A549 (cell line): ENCODE measurements around the gene COL15A1. TPM values are rescaled to one million over a fixed set of nuclear protein-coding genes. Genes with fewer than 3 reads are reported as not detected.
A peak's percentile ranks its signal among the peaks of the same experiment; 100 is the strongest.

Experiments
- ATAC-seq, 2 experiments: fragments of 200-7000 bp in 1 of 2; fragments of >200 bp in 1 of 2; cut with Nextera tagmentation in 1 of 2; cut with Tn5 transposase in 1 of 2; 3 replicates each; pipeline versions ENCODE4 v1.8.0 to v1.9.1; 2018 to 2020; ENCODE audit warnings: mild to moderate bottlenecking in 1 of 2, moderate library complexity in 1 of 2
- CTCF ChIA-PET: fragments of 300-600 bp; sonication (Branson Sonifier 250); formaldehyde crosslinking; extraction: SDS; loops from one replicate; lab custom pipeline; 2021; ENCODE audit warnings: antibody characterized with exemption, inconsistent platforms; lab: Yijun Ruan, JAX
- POLR2A ChIA-PET: fragments of 350-600 bp; formaldehyde crosslinking; extraction: SDS; loops from one replicate; lab custom pipeline; 2021; ENCODE audit warnings: antibody characterized with exemption, inconsistent platforms; lab: Yijun Ruan, JAX
- DNase-seq, 2 experiments: peaks; one replicate each; pipeline versions ENCODE4 v3.0.0 to v3.0.0-alpha.2; 2011 to 2016; ENCODE audit warnings: low read depth in 1 of 2, low spot score in 1 of 2
- FAIRE-seq: peaks from 2 replicates; lab custom pipeline; 2011; peaks lifted over from hg19 to GRCh38; lab: Jason Lieb, UNC
- H3K27ac ChIP-seq, 2 experiments: fragments of >200 bp; sonication (Bioruptor Twin); formaldehyde crosslinking; 3 replicates each; pipeline ENCODE4 v1.5.1; 2016 to 2017
- H3K4me1 ChIP-seq: fragments of >200 bp; sonication (Bioruptor Twin); formaldehyde crosslinking; 3 replicates; pipeline ENCODE4 v1.6.1; 2016
- H3K4me2 ChIP-seq: fragments of >200 bp; sonication (Bioruptor Twin); formaldehyde crosslinking; 3 replicates; pipeline ENCODE4 v1.6.1; 2016
- H3K4me3 ChIP-seq: fragments of >200 bp; sonication (Bioruptor Twin); formaldehyde crosslinking; 3 replicates; pipeline ENCODE4 v1.5.1; 2016
- H3K9me3 ChIP-seq: fragments of >200 bp; sonication (Bioruptor Twin); formaldehyde crosslinking; 3 replicates; pipeline ENCODE4 v1.6.1; 2016
- BHLHE40 ChIP-seq: IDR thresholded peaks from 2 replicates; pipeline ENCODE4 v1.6.1; 2012; ENCODE audit warnings: low read depth, low read length, inconsistent platforms
- CBX2 ChIP-seq: fragments of 200-600 bp; sonication (generic); IDR thresholded peaks from 2 replicates; pipeline ENCODE4 v1.6.1; 2016; ENCODE audit warnings: low read depth, mild to moderate bottlenecking, borderline replicate concordance
- CBX8 ChIP-seq: fragments of 200-600 bp; sonication (generic); IDR thresholded peaks from 2 replicates; pipeline ENCODE4 v1.6.1; 2016
- CEBPB ChIP-seq, 2 experiments: fragments of >200 bp in 1 of 2; sonication (Bioruptor Twin) in 1 of 2; formaldehyde crosslinking in 1 of 2; IDR thresholded peaks; 2 replicates each; pipeline ENCODE4 v1.6.1; 2012 to 2016
- CHD2 ChIP-seq: fragments of 150-350 bp; IDR thresholded peaks from 2 replicates; pipeline ENCODE4 v1.6.1; 2014; ENCODE audit warnings: low read length; ENCODE audit not compliant: partially characterized antibody
- EHMT2 ChIP-seq: fragments of 200-600 bp; sonication (generic); IDR thresholded peaks from 2 replicates; pipeline ENCODE4 v1.6.1; 2016; ENCODE audit warnings: antibody characterized with exemption, low read depth, mild to moderate bottlenecking, moderate library complexity
- FOSL2 ChIP-seq, 2 experiments: fragments of 450-650 bp in 1 of 2; fragments of >200 bp in 1 of 2; sonication (Bioruptor Twin) in 1 of 2; formaldehyde crosslinking; IDR thresholded peaks; 2 replicates each; pipeline versions ENCODE4 v1.5.0 to v1.6.1; 2016 to 2020; ENCODE audit warnings: mild to moderate bottlenecking in 1 of 2, moderate library complexity in 1 of 2
- FOXS1 ChIP-seq: fragments of 250-450 bp; sonication (Bioruptor Pico); IDR thresholded peaks from 2 replicates; pipeline ENCODE4 v1.5.0; 2020; ENCODE audit warnings: mild to moderate bottlenecking, moderate library complexity
- HOXA7 ChIP-seq: fragments of 250-450 bp; sonication (Bioruptor Pico); IDR thresholded peaks from 2 replicates; pipeline ENCODE4 v1.5.0; 2020; ENCODE audit warnings: mild to moderate bottlenecking, moderate library complexity
- HOXB13 ChIP-seq: fragments of 250-450 bp; sonication (Bioruptor Pico); IDR thresholded peaks from 2 replicates; pipeline ENCODE4 v1.5.0; 2020; ENCODE audit warnings: low read depth, mild to moderate bottlenecking, moderate library complexity
- HOXB5 ChIP-seq: fragments of 250-450 bp; sonication (Bioruptor Pico); IDR thresholded peaks from 2 replicates; pipeline ENCODE4 v1.5.0; 2020; ENCODE audit warnings: mild to moderate bottlenecking, moderate library complexity
- JUNB ChIP-seq: fragments of >200 bp; sonication (Bioruptor Twin); formaldehyde crosslinking; IDR thresholded peaks from 2 replicates; pipeline ENCODE4 v1.6.1; 2016
- KDM5A ChIP-seq: fragments of 200-600 bp; sonication (generic); IDR thresholded peaks from 2 replicates; pipeline ENCODE4 v1.6.1; 2016; ENCODE audit warnings: antibody characterized with exemption, mild to moderate bottlenecking
- MYC ChIP-seq: IDR thresholded peaks from 2 replicates; pipeline ENCODE4 v1.6.1; 2012; ENCODE audit warnings: mild to moderate bottlenecking, inconsistent platforms, low read length, improper control_type of control experiment, borderline replicate concordance
- NFE2L2 ChIP-seq: fragments of 150-350 bp; conservative IDR thresholded peaks from 2 replicates; pipeline ENCODE4 v1.6.1; 2014; ENCODE audit warnings: low read length
- NPAS2 ChIP-seq: fragments of 250-450 bp; sonication (Bioruptor Pico); IDR thresholded peaks from 2 replicates; pipeline ENCODE4 v1.8.0; 2022; ENCODE audit warnings: mild to moderate bottlenecking, moderate library complexity, borderline replicate concordance
- POLR2A ChIP-seq: IDR thresholded peaks from 2 replicates; pipeline ENCODE4 v1.6.1; 2012; ENCODE audit warnings: mild to moderate bottlenecking, low read length
- POLR2AphosphoS2 ChIP-seq: conservative IDR thresholded peaks from 2 replicates; pipeline ENCODE4 v1.6.1; 2012; ENCODE audit warnings: low read length, improper control_type of control experiment, inconsistent platforms
- RCOR1 ChIP-seq: fragments of 150-350 bp; IDR thresholded peaks from 2 replicates; pipeline ENCODE4 v1.6.1; 2014; ENCODE audit warnings: antibody characterized with exemption, low read length, low read depth
- RNF2 ChIP-seq: fragments of 200-600 bp; sonication (generic); IDR thresholded peaks from 2 replicates; pipeline ENCODE4 v1.6.1; 2016; ENCODE audit warnings: low read depth, mild to moderate bottlenecking, antibody characterized with exemption, moderate library complexity, borderline replicate concordance
- SMC3 ChIP-seq: fragments of >200 bp; sonication (Bioruptor Twin); formaldehyde crosslinking; IDR thresholded peaks from 3 replicates; pipeline ENCODE4 v1.6.1; 2018; ENCODE audit warnings: inconsistent platforms
- SREBF2 ChIP-seq: fragments of 450-650 bp; IDR thresholded peaks from 2 replicates; pipeline ENCODE4 v1.6.1; 2014; ENCODE audit warnings: mild to moderate bottlenecking, moderate library complexity
- ZNF302 ChIP-seq: fragments of 250-450 bp; sonication (Bioruptor Pico); IDR thresholded peaks from 2 replicates; pipeline ENCODE4 v1.9.0; 2021; ENCODE audit warnings: inconsistent platforms, mild to moderate bottlenecking, moderate library complexity
- ZSCAN20 ChIP-seq: fragments of 250-450 bp; sonication (Bioruptor Pico); IDR thresholded peaks from 2 replicates; pipeline ENCODE4 v1.8.0; 2022; ENCODE audit warnings: mild to moderate bottlenecking, moderate library complexity
- WGBS: methylation state at CpG from one replicate; pipeline ENCODE4 v1.1.6; 2017; ENCODE audit errors: missing lambda C conversion rate; 5-methylcytosine and 5-hydroxymethylcytosine counted together
- polyA plus RNA-seq, 4 experiments: library from polyadenylated mRNA; depleted of rRNA in 3 of 4; stranded (reverse); fragments of >200 nt; fragmentation: RNase III in 1 of 4; extraction: RNeasy Plus Mini Kit Qiagen cat#74134 plus additional on column Dnase treatment in 1 of 4; gene quantifications; 2 replicates in 3 of 4; 3 replicates in 1 of 4; pipeline ENCODE4 v1.2.3, GENCODE V29; 2011 to 2017
- TF ChIP-seq, protein P1 (sequence below): fragments of 200-600 bp; sonication (generic); IDR thresholded peaks from 2 replicates; pipeline ENCODE4 v1.6.1; 2016; ENCODE audit warnings: antibody characterized with exemption, mild to moderate bottlenecking, moderate library complexity
- TF ChIP-seq, protein P2 (sequence below): IDR thresholded peaks from 2 replicates; pipeline ENCODE4 v1.6.1; 2012; ENCODE audit warnings: low read depth, borderline replicate concordance
- TF ChIP-seq, protein P3 (sequence below): fragments of 450-650 bp; IDR thresholded peaks from 2 replicates; pipeline ENCODE4 v1.6.1; 2014; ENCODE audit warnings: antibody characterized with exemption

Gene COL15A1
- polyA plus RNA-seq, 2 of the 4 experiments (the other 2 are of a cell fraction), result 0.09 to 0.12 TPM

DNA sequence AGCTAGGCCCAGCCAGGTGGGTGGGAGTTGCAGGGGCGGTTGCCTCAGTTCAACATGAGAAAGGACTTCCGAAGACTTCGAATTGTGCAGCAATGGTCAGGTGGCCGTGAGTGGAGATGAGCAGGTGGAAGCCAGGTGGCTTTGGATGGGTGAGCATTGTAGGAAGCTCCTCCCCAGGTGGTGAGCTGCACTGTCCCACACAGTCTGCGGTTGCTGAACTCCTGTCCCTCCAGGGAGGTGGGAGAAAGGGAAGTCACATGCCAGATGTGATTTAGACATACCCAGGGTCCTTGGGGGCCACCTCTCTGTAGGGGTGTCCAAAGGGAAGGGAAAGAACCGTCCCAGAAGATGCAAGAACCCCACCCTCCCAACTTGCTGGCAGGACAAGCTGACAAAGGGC is 30.4 kb downstream of the COL15A1 start:
- ChIA-PET CTCF (interaction anchor here (0.9 to 8.3 kb wide), 19 partner anchors 9 to 190 kb away, joined by 3 to 125 read pairs (median 4); no protein-coding TSS in a partner anchor), POLR2A (no interaction called here)
- H3K4me1 ChIP-seq, result peaks cover 4% of the 10 kb centered on the region; the same call in 1 of the 3 replicates
- no peak for FAIRE-seq
- TF ChIP-seq CEBPB (IDR thresholded peaks at IDR 0.05) (no peak), KDM5A (no peak), ZSCAN20 (no peak), CHD2 (no peak), FOXS1 (CRISPR knock-in tag) (no peak), CBX8 (no peak), RCOR1 (no peak), HOXB13 (CRISPR knock-in tag) (no peak), BHLHE40 (no peak), SREBF2 (no peak), CBX2 (no peak), JUNB (no peak), RNF2 (no peak), EHMT2 (no peak), MYC (no peak), SMC3 (no peak), POLR2AphosphoS2 (no peak)
- TF ChIP-seq, protein P1, sequence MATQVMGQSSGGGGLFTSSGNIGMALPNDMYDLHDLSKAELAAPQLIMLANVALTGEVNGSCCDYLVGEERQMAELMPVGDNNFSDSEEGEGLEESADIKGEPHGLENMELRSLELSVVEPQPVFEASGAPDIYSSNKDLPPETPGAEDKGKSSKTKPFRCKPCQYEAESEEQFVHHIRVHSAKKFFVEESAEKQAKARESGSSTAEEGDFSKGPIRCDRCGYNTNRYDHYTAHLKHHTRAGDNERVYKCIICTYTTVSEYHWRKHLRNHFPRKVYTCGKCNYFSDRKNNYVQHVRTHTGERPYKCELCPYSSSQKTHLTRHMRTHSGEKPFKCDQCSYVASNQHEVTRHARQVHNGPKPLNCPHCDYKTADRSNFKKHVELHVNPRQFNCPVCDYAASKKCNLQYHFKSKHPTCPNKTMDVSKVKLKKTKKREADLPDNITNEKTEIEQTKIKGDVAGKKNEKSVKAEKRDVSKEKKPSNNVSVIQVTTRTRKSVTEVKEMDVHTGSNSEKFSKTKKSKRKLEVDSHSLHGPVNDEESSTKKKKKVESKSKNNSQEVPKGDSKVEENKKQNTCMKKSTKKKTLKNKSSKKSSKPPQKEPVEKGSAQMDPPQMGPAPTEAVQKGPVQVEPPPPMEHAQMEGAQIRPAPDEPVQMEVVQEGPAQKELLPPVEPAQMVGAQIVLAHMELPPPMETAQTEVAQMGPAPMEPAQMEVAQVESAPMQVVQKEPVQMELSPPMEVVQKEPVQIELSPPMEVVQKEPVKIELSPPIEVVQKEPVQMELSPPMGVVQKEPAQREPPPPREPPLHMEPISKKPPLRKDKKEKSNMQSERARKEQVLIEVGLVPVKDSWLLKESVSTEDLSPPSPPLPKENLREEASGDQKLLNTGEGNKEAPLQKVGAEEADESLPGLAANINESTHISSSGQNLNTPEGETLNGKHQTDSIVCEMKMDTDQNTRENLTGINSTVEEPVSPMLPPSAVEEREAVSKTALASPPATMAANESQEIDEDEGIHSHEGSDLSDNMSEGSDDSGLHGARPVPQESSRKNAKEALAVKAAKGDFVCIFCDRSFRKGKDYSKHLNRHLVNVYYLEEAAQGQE, result no peak
- TF ChIP-seq, protein P2, sequence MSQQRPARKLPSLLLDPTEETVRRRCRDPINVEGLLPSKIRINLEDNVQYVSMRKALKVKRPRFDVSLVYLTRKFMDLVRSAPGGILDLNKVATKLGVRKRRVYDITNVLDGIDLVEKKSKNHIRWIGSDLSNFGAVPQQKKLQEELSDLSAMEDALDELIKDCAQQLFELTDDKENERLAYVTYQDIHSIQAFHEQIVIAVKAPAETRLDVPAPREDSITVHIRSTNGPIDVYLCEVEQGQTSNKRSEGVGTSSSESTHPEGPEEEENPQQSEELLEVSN, result no peak
- TF ChIP-seq, protein P3, sequence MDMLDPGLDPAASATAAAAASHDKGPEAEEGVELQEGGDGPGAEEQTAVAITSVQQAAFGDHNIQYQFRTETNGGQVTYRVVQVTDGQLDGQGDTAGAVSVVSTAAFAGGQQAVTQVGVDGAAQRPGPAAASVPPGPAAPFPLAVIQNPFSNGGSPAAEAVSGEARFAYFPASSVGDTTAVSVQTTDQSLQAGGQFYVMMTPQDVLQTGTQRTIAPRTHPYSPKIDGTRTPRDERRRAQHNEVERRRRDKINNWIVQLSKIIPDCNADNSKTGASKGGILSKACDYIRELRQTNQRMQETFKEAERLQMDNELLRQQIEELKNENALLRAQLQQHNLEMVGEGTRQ, result no peak
- ATAC-seq, result no peak
- DNase-seq, result no peak
- H3K9me3 ChIP-seq, result no peaks in the 10 kb centered on the region
- H3K4me3 ChIP-seq, result no peak overlapping the region
- no peak overlapping the region for H3K27ac ChIP-seq
- H3K4me2 ChIP-seq, result no peak overlapping the region; the same call in 2 of the 3 replicates
- 64% methylated on average over 6 of the region's 6 CpGs for WGBS

DNA sequence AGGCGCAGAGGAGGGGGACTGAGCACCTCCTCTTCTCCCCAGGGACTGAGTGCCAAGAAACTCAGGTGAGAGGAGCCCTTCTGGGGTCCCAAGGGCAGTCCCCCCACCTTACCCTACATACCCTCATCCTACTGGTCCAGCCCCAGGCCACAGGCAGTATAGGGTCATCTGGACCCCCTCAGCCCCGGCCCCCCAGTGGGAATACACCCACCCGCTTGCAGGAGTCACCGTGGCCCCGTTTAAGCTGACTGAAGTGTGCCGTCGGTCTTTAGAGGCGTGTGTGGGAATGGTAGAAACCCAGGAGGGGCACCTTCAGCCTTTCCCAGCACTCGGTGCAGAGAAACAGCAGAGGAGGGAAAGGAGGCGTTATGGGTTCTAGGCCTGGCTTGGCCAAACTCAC is 30.8 kb downstream of the COL15A1 start:
- H3K4me2 ChIP-seq, result peak overlapping the region; percentile 92
- ChIA-PET CTCF (interaction anchor here (0.8 to 8.3 kb wide), 25 partner anchors 9 to 190 kb away, joined by 3 to 125 read pairs (median 4); partner anchors contain the start of gene TGFBR1), POLR2A (no interaction called here)
- TF ChIP-seq HOXB5 (CRISPR knock-in tag) (no peak), FOSL2 (IDR thresholded peaks at IDR 0.05) (no peak), FOSL2 (CRISPR knock-in tag; IDR thresholded peaks at IDR 0.05) (no peak), NPAS2 (CRISPR knock-in tag) (no peak), ZNF302 (no peak), NFE2L2 (no peak), RNF2 (no peak), CBX2 (no peak), ZSCAN20 (no peak), HOXA7 (CRISPR knock-in tag) (no peak), POLR2A (no peak)
- TF ChIP-seq, protein P1, result no peak
- FAIRE-seq, result no peak
- peak in 1 of 2 experiments; percentile 43; a peak in 3 of 6 replicates for ATAC-seq
- H3K4me1 ChIP-seq, result peaks cover 4% of the 10 kb centered on the region; the same call in 1 of the 3 replicates
- no peak for DNase-seq
- H3K4me3 ChIP-seq, result no peak overlapping the region
- H3K27ac ChIP-seq, result no peak overlapping the region
- no peaks in the 10 kb centered on the region for H3K9me3 ChIP-seq
- WGBS, result 30% methylated on average over 9 of the region's 10 CpGs
